DMS 273 treated with DMSO at 0.1 percent for 48 hours (cell line): ENCODE measurements around the gene MAPK8IP2.

Source experiments
- DNase-seq: peaks from one replicate; lab custom pipeline; 2025; lab: John Stamatoyannopoulos, UW

Gene MAPK8IP2

GRCh38 chr22:50600538-50600937, at the start of gene MAPK8IP2:
TSS of gene MAPK8IP2 (plus strand) at chr22:50600793. CDS start at chr22:50600819, 26 bp downstream.
- DNase-seq = no peak

- DNase-seq = no peak
Measured at GRCh38 chr22:50551160-50551752, 49.3 kb upstream of the MAPK8IP2 start.

- DNase-seq = no peak
Measured at GRCh38 chr22:50553310-50553709, 47.3 kb upstream of the MAPK8IP2 start.

- DNase-seq = no peak
Measured at GRCh38 chr22:50556703-50557102, 43.9 kb upstream of the MAPK8IP2 start.

- DNase-seq = no peak
Measured at GRCh38 chr22:50560034-50560433, 40.6 kb upstream of the MAPK8IP2 start.

- no peak for DNase-seq
Measured at GRCh38 chr22:50561401-50562358, 38.9 kb upstream of the MAPK8IP2 start.

- DNase-seq = peak; percentile 81
Measured at GRCh38 chr22:50562523-50563412, 37.8 kb upstream of the MAPK8IP2 start, which contains the start of gene SYCE3. TSS of gene SYCE3 (minus strand) at chr22:50562919. CDS start at chr22:50556405, 6,514 bp downstream.

GRCh38 chr22:50563413-50564160, 37.0 kb upstream of the MAPK8IP2 start:
- no peak for DNase-seq

- no peak for DNase-seq
Measured at GRCh38 chr22:50564289-50564688, 36.3 kb upstream of the MAPK8IP2 start.

- no peak for DNase-seq
Measured at GRCh38 chr22:50567721-50568252, 32.8 kb upstream of the MAPK8IP2 start.

GRCh38 chr22:50568626-50569025, 32.0 kb upstream of the MAPK8IP2 start:
- DNase-seq = no peak

- DNase-seq = no peak
Measured at GRCh38 chr22:50569041-50569459, 31.5 kb upstream of the MAPK8IP2 start.

- DNase-seq = no peak
Measured at GRCh38 chr22:50569896-50570535, 30.6 kb upstream of the MAPK8IP2 start.

GRCh38 chr22:50570861-50571260, 29.7 kb upstream of the MAPK8IP2 start:
- DNase-seq = no peak

GRCh38 chr22:50571264-50572175, 29.1 kb upstream of the MAPK8IP2 start:
- no peak for DNase-seq

GRCh38 chr22:50572965-50573364, 27.6 kb upstream of the MAPK8IP2 start:
- DNase-seq = no peak

- DNase-seq = no peak
Measured at GRCh38 chr22:50573491-50574382, 26.9 kb upstream of the MAPK8IP2 start.

GRCh38 chr22:50574383-50574755, 26.2 kb upstream of the MAPK8IP2 start:
- DNase-seq = no peak
